Karpas-422 (cell line): ENCODE measurements around the gene C16orf86. TPM values are rescaled to one million over a fixed set of nuclear protein-coding genes. Genes with fewer than 3 reads are reported as not detected.
A peak's percentile ranks its signal among the peaks of the same experiment; 100 is the strongest.

ENCODE experiments used
- DNase-seq: peaks from one replicate; pipeline ENCODE4 v3.0.0-alpha.2; 2015
- H2AFZ ChIP-seq: fragments of 200-600 bp; sonication (generic); 2 replicates; pipeline ENCODE4 v1.6.1; 2014; ENCODE audit warnings: antibody characterized with exemption, low read length, mixed read lengths
- H3K27ac ChIP-seq: fragments of 200-600 bp; sonication (generic); 2 replicates; pipeline ENCODE4 v1.5.1; 2014; ENCODE audit warnings: mild to moderate bottlenecking, low read length, moderate library complexity
- H3K27me3 ChIP-seq: fragments of 200-600 bp; sonication (generic); 2 replicates; pipeline ENCODE4 v1.6.1; 2014; ENCODE audit warnings: low read length, mixed read lengths
- H3K36me3 ChIP-seq: fragments of 200-600 bp; sonication (generic); 2 replicates; pipeline ENCODE4 v1.6.1; 2014; ENCODE audit warnings: low read length, mixed read lengths; ENCODE audit not compliant: insufficient read depth
- H3K4me1 ChIP-seq: fragments of 200-600 bp; sonication (generic); 2 replicates; pipeline ENCODE4 v1.6.1; 2014; ENCODE audit warnings: mild to moderate bottlenecking, low read length, mixed read lengths
- H3K4me2 ChIP-seq: fragments of 200-600 bp; sonication (generic); 2 replicates; pipeline ENCODE4 v1.6.1; 2014; ENCODE audit warnings: low read length, low read depth, mild to moderate bottlenecking; ENCODE audit not compliant: poor library complexity, severe bottlenecking
- H3K4me3 ChIP-seq: fragments of 200-600 bp; sonication (generic); 2 replicates; pipeline ENCODE4 v1.5.1; 2014; ENCODE audit warnings: mild to moderate bottlenecking, antibody characterized with exemption, low read length, mixed read lengths
- H3K79me2 ChIP-seq: fragments of 200-600 bp; sonication (generic); 2 replicates; pipeline ENCODE4 v1.6.1; 2014; ENCODE audit warnings: mild to moderate bottlenecking, low read length, mixed read lengths
- H3K9ac ChIP-seq: fragments of 200-600 bp; sonication (generic); 2 replicates; pipeline ENCODE4 v1.6.0; 2014; ENCODE audit warnings: low read length
- H3K9me2 ChIP-seq: fragments of 200-600 bp; sonication (generic), shearing (Covaris generic); replicated peaks from 2 replicates; pipeline ENCODE4 v1.6.0; 2014; ENCODE audit warnings: mild to moderate bottlenecking, low read length, moderate library complexity; ENCODE audit not compliant: insufficient read depth
- H3K9me3 ChIP-seq: fragments of 300-700, 200-600 bp; sonication (generic); 2 replicates; pipeline ENCODE4 v1.6.1; 2014; ENCODE audit warnings: low read length, mixed read lengths
- H4K20me1 ChIP-seq: fragments of 200-600 bp; sonication (generic); 2 replicates; pipeline ENCODE4 v1.6.1; 2014; ENCODE audit warnings: mild to moderate bottlenecking, antibody characterized with exemption, low read length, low read depth; ENCODE audit not compliant: insufficient read depth
- total RNA-seq: library from RNA; depleted of rRNA; stranded (reverse); fragments of >200 nt; shearing (Covaris generic); gene quantifications from 2 replicates; pipeline ENCODE4 v1.2.3, GENCODE V29; 2014; ENCODE audit warnings: low replicate concordance

C16orf86 gene
- total RNA-seq, 1 experiment from 2014 or later = 13.8 TPM

GRCh38 chr16:67657017-67657608, 9.5 kb upstream of the C16orf86 start:
- Histone ChIP-seq H4K20me1 (peaks cover 5% of the 10 kb centered on the region; the same call in 1 of the 2 replicates), H3K27me3 (no peaks in the 10 kb centered on the region), H2AFZ (no peak overlapping the region), H3K79me2 (peaks cover 18% of the 10 kb centered on the region), H3K36me3 (no peaks in the 10 kb centered on the region), H3K4me2 (no peak overlapping the region), H3K4me1 (peaks cover 19% of the 10 kb centered on the region), H3K4me3 (no peak overlapping the region), H3K9ac (no peak overlapping the region), H3K9me3 (no peaks in the 10 kb centered on the region), H3K9me2 (no peaks in the 10 kb centered on the region), H3K27ac (no peak overlapping the region)
- DNase-seq = no peak

- H2AFZ ChIP-seq = no peak overlapping the region
Observed at GRCh38 chr16:67657751-67658518, 8.7 kb upstream of the C16orf86 start.

GRCh38 chr16:67658849-67659674, 7.6 kb upstream of the C16orf86 start:
- peak overlapping the region; percentile 80 for H3K4me3 ChIP-seq
- no peaks in the 10 kb centered on the region for H3K27me3 ChIP-seq
- H3K9me2 ChIP-seq = no peaks in the 10 kb centered on the region
- H3K4me1 ChIP-seq = peaks cover 19% of the 10 kb centered on the region
- H3K36me3 ChIP-seq = no peaks in the 10 kb centered on the region
- peaks cover 18% of the 10 kb centered on the region for H3K79me2 ChIP-seq
- peak overlapping the region; percentile 96 for H3K9ac ChIP-seq
- H3K27ac ChIP-seq = peak overlapping the region; percentile 76; the same call in 1 of the 2 replicates
- no peak overlapping the region for H2AFZ ChIP-seq
- H3K4me2 ChIP-seq = peak overlapping the region; percentile 99
- H4K20me1 ChIP-seq = peaks cover 5% of the 10 kb centered on the region; the same call in 1 of the 2 replicates
- DNase-seq = no peak
- no peaks in the 10 kb centered on the region for H3K9me3 ChIP-seq

More at GRCh38 chr16:67657751-67658518, 8.7 kb upstream of the C16orf86 start:
- peaks cover 5% of the 10 kb centered on the region; the same call in 1 of the 2 replicates for H4K20me1 ChIP-seq
- H3K9me3 ChIP-seq = no peaks in the 10 kb centered on the region
- no peak for DNase-seq
- peak overlapping the region; percentile 96; the same call in 1 of the 2 replicates for H3K9ac ChIP-seq
- no peaks in the 10 kb centered on the region for H3K9me2 ChIP-seq
- no peak overlapping the region for H3K4me3 ChIP-seq
- H3K27ac ChIP-seq = no peak overlapping the region
- peaks cover 19% of the 10 kb centered on the region for H3K4me1 ChIP-seq
- no peaks in the 10 kb centered on the region for H3K27me3 ChIP-seq
- H3K4me2 ChIP-seq = peak overlapping the region; percentile 99
- peaks cover 18% of the 10 kb centered on the region for H3K79me2 ChIP-seq
- H3K36me3 ChIP-seq = no peaks in the 10 kb centered on the region

GRCh38 chr16:67659675-67660563, 6.7 kb upstream of the C16orf86 start, which contains the start of gene ACD:
Gene ACD (minus strand): TSS chr16:67660260. CDS start chr16:67660220, 40 bp downstream.
- Histone ChIP-seq H3K27ac (peak within 1 kb of the TSS; percentile 76), H3K27me3 (no peaks in the 10 kb centered on the region), H3K79me2 (peaks cover 18% of the 10 kb centered on the region), H3K36me3 (no peaks in the 10 kb centered on the region), H3K9me3 (no peaks in the 10 kb centered on the region), H3K9ac (peak within 1 kb of the TSS; percentile 96), H3K4me1 (peaks cover 19% of the 10 kb centered on the region), H4K20me1 (peaks cover 5% of the 10 kb centered on the region; the same call in 1 of the 2 replicates), H3K9me2 (no peaks in the 10 kb centered on the region), H3K4me3 (peak within 1 kb of the TSS; percentile 88), H3K4me2 (peak within 1 kb of the TSS; percentile 99), H2AFZ (peak within 1 kb of the TSS; percentile 70; the same call in 1 of the 2 replicates)
- peak; percentile 98 for DNase-seq

GRCh38 chr16:67660564-67661028, 6.0 kb upstream of the C16orf86 start, which contains the start of gene PARD6A:
Gene PARD6A (plus strand): TSS chr16:67660960. CDS start chr16:67661039, 79 bp downstream.
- DNase-seq = peak; percentile 100
- Histone ChIP-seq H3K9me3 (no peaks in the 10 kb centered on the region), H3K4me1 (peaks cover 21% of the 10 kb centered on the region), H3K27me3 (no peaks in the 10 kb centered on the region), H3K4me3 (peak within 1 kb of the TSS; percentile 88), H4K20me1 (peaks cover 5% of the 10 kb centered on the region; the same call in 1 of the 2 replicates), H3K79me2 (peaks cover 18% of the 10 kb centered on the region), H3K4me2 (peak within 1 kb of the TSS; percentile 99), H3K9ac (peak within 1 kb of the TSS; percentile 96), H2AFZ (peak within 1 kb of the TSS; percentile 70; the same call in 1 of the 2 replicates), H3K9me2 (no peaks in the 10 kb centered on the region), H3K36me3 (no peaks in the 10 kb centered on the region), H3K27ac (peak within 1 kb of the TSS; percentile 76)

- H4K20me1 ChIP-seq = peaks cover 5% of the 10 kb centered on the region; the same call in 1 of the 2 replicates
- peak overlapping the region; percentile 88 for H3K4me3 ChIP-seq
- no peaks in the 10 kb centered on the region for H3K9me2 ChIP-seq
- H3K4me2 ChIP-seq = peak overlapping the region; percentile 96
- no peaks in the 10 kb centered on the region for H3K27me3 ChIP-seq
- DNase-seq = no peak
- H3K9ac ChIP-seq = peak overlapping the region; percentile 82
- peaks cover 18% of the 10 kb centered on the region for H3K79me2 ChIP-seq
- no peaks in the 10 kb centered on the region for H3K9me3 ChIP-seq
- H3K36me3 ChIP-seq = no peaks in the 10 kb centered on the region
- peak overlapping the region; percentile 71 for H3K27ac ChIP-seq
- peaks cover 27% of the 10 kb centered on the region for H3K4me1 ChIP-seq
- H2AFZ ChIP-seq = no peak overlapping the region
Observed at GRCh38 chr16:67661101-67661761, 5.4 kb upstream of the C16orf86 start.
